ENCODE results near the gene DNAI2. TPM values are rescaled to one million over a fixed set of nuclear protein-coding genes. Genes with fewer than 3 reads are reported as not detected.

DNAI2 gene
- total RNA-seq, 2 experiments from 2014 or later, result not detected

DNA sequence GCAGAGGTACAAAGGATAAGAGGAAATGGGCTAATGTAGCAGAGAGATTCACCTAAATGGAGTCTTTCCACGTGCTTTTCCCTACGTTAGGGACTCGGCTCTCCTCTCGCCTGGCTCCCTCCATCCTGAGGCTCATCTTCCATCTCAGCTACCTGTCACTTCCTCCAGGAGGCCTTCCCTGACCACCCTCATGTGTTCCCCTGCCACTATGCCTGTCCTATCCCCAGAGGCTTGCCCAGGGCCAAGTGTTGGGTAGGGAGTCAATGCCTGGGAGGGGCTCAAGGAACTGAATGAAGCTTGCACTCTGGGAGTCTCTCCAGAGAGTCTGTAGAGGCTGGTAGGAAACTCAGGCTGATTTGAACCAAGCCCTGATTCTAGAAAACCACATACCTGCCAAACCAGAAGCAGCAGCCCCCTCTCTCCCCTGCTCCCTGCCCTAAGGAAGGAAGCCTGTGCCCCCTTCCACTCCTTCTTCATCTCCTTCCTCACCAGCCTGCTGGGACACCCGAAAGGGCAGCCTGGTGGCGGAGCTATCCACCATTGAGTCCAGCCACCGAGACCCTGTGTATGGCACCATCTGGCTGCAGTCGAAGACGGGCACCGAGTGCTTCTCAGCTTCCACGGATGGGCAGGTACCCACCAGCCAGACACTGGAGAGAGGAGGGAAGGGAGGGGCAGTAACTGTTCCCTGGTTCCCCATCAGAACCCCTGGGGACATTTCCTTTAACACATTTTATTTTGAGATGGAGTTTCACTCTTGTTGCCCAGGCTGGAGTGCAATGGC lies 25.4 kb downstream of the DNAI2 start:
- peaks cover 2% of the 10 kb centered on the region for H3K9me3 Mint-ChIP-seq
- no peaks in the 10 kb centered on the region for H3K36me3 Mint-ChIP-seq
- peaks cover 3% of the 10 kb centered on the region for H3K4me1 Mint-ChIP-seq
- H3K27me3 Mint-ChIP-seq, result peaks cover 10% of the 10 kb centered on the region
- H3K4me3 Mint-ChIP-seq, result no peak overlapping the region
- H3K27ac Mint-ChIP-seq, result no peak overlapping the region
- DNase-seq, result no peak

- no peak overlapping the region for H3K4me3 Mint-ChIP-seq
- no peak overlapping the region for H3K27ac Mint-ChIP-seq
- H3K36me3 Mint-ChIP-seq, result no peaks in the 10 kb centered on the region
- peaks cover 12% of the 10 kb centered on the region for H3K27me3 Mint-ChIP-seq
- no peaks in the 10 kb centered on the region for H3K9me3 Mint-ChIP-seq
- DNase-seq, result no peak
- H3K4me1 Mint-ChIP-seq, result peaks cover 6% of the 10 kb centered on the region
These were observed 29.3 kb downstream of the DNAI2 start for GRCh38 chr17:74303305-74303704.

- no peaks in the 10 kb centered on the region for H3K9me3 Mint-ChIP-seq
These were observed 30.1 kb downstream of the DNAI2 start for GRCh38 chr17:74304184-74304583.

GRCh38 chr17:74305865-74306654 lies 32.0 kb downstream of the DNAI2 start:
- Mint-ChIP-seq H3K9me3 (no peaks in the 10 kb centered on the region), H3K27me3 (peaks cover 19% of the 10 kb centered on the region), H3K4me3 (no peak overlapping the region), H3K4me1 (peaks cover 6% of the 10 kb centered on the region), H3K36me3 (no peaks in the 10 kb centered on the region), H3K27ac (no peak overlapping the region)
- no peak for DNase-seq

More at GRCh38 chr17:74304184-74304583, 30.1 kb downstream of the DNAI2 start:
- H3K36me3 Mint-ChIP-seq, result no peaks in the 10 kb centered on the region
- peaks cover 6% of the 10 kb centered on the region for H3K4me1 Mint-ChIP-seq
- no peak overlapping the region for H3K27ac Mint-ChIP-seq
- DNase-seq, result no peak
- H3K27me3 Mint-ChIP-seq, result peaks cover 20% of the 10 kb centered on the region
- H3K4me3 Mint-ChIP-seq, result no peak overlapping the region

- peaks cover 7% of the 10 kb centered on the region for H3K9me3 Mint-ChIP-seq
- H3K27ac Mint-ChIP-seq, result no peak overlapping the region
- no peak for DNase-seq
- no peak overlapping the region for H3K4me3 Mint-ChIP-seq
- peaks cover 6% of the 10 kb centered on the region for H3K4me1 Mint-ChIP-seq
- peaks cover 19% of the 10 kb centered on the region for H3K27me3 Mint-ChIP-seq
- no peaks in the 10 kb centered on the region for H3K36me3 Mint-ChIP-seq
These were observed 34.1 kb downstream of the DNAI2 start for GRCh38 chr17:74307984-74308773.

DNA sequence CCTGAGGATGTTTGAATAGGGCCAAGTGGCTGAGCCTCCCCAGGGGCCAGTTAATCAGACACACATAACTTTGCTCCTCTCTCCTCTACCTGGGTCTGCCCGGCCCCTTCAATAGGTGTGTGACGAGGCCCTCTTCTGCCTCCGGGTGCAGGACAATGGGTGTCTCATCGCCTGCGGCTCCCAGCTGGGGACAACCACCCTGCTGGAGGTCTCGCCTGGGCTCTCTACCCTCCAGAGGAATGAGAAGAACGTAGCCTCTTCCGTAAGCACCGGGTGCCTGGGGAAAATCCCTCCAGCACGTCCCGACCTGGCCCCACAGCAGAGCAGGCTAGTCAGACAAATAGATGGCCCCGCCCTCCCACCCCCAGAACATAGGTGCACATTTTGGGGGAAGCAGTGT lies 35.9 kb downstream of the DNAI2 start:
- Mint-ChIP-seq H3K9me3 (peaks cover 7% of the 10 kb centered on the region), H3K36me3 (no peaks in the 10 kb centered on the region), H3K4me1 (peaks cover 6% of the 10 kb centered on the region), H3K4me3 (no peak overlapping the region), H3K27ac (no peak overlapping the region), H3K27me3 (peaks cover 19% of the 10 kb centered on the region)
- no peak for DNase-seq

DNA sequence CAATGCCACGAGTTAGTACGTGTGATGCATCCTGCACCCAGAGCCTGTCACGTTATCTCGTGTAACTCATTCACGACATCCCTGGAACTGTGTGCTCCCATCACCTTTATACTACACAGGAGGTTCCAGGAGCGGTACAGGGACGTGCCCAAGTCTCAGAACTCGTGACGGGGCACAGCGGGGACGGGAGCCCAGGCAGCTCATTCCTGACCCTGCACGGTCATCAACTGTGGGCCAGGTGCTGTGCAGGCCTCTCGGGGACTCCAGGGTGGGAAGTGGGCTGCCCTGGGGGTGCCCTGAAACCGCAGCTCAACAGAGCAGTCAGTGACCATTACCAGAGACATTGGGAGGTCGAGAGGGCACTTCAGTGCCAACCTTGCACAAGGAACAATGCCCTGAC lies 40.8 kb downstream of the DNAI2 start:
- H3K27me3 Mint-ChIP-seq, result peaks cover under 1% of the 10 kb centered on the region
- H3K27ac Mint-ChIP-seq, result no peak overlapping the region
- H3K9me3 Mint-ChIP-seq, result peaks cover 7% of the 10 kb centered on the region
- no peaks in the 10 kb centered on the region for H3K4me1 Mint-ChIP-seq
- H3K36me3 Mint-ChIP-seq, result no peaks in the 10 kb centered on the region
- no peak for DNase-seq
- no peak overlapping the region for H3K4me3 Mint-ChIP-seq

- Mint-ChIP-seq H3K27me3 (peaks cover 7% of the 10 kb centered on the region), H3K4me3 (no peak overlapping the region), H3K36me3 (no peaks in the 10 kb centered on the region), H3K9me3 (peaks cover 7% of the 10 kb centered on the region), H3K27ac (no peak overlapping the region), H3K4me1 (no peaks in the 10 kb centered on the region)
- no peak for DNase-seq
These were observed 42.2 kb downstream of the DNAI2 start for GRCh38 chr17:74316220-74316619.

DNA sequence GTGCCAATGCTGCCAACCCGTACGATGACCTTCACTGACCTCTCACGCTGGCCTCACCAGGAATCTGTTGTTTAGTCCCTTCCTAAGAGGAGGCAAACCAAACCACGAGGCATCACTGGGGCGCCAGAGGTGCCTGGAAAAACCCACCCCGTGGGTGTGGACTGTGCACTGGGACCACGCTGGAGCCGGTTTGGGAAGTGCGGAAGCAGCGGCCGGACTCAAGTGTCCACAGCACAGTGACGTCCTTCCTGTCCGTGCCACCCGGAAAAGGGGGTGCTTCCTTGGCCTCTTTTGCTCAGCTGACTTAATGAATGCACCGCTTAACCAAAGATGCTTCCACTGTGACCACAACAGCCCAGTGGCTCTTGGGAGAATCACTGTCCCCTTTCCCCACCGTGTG lies 43.0 kb downstream of the DNAI2 start:
- DNase-seq, result no peak
- H3K4me3 Mint-ChIP-seq, result no peak overlapping the region
- H3K36me3 Mint-ChIP-seq, result no peaks in the 10 kb centered on the region
- no peaks in the 10 kb centered on the region for H3K4me1 Mint-ChIP-seq
- H3K27me3 Mint-ChIP-seq, result peaks cover 9% of the 10 kb centered on the region
- H3K9me3 Mint-ChIP-seq, result peaks cover 5% of the 10 kb centered on the region
- no peak overlapping the region for H3K27ac Mint-ChIP-seq

DNA sequence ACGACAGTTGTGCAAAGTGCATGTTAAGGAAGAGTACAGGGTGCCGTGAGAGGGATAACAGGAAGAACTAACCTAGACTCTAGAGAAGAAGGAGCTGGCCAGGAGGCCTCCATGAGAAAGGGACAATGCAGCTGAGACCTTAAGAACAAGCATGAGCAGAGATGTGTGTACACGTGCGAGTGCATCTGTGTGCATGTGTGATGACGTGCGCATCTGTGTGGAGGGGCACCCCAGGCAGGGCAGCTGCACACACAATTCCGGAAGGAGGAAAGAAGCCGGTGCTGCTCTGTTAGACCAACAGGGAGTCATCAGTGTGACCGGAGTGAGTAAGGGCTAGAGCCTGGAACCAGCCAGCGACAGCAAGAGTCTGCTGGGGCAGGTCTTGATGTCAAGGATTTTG lies 44.4 kb downstream of the DNAI2 start:
- DNase-seq, result no peak
- H3K9me3 Mint-ChIP-seq, result no peaks in the 10 kb centered on the region
- no peaks in the 10 kb centered on the region for H3K36me3 Mint-ChIP-seq
- H3K27ac Mint-ChIP-seq, result no peak overlapping the region
- H3K4me3 Mint-ChIP-seq, result no peak overlapping the region
- no peaks in the 10 kb centered on the region for H3K4me1 Mint-ChIP-seq
- peaks cover 12% of the 10 kb centered on the region for H3K27me3 Mint-ChIP-seq

DNA sequence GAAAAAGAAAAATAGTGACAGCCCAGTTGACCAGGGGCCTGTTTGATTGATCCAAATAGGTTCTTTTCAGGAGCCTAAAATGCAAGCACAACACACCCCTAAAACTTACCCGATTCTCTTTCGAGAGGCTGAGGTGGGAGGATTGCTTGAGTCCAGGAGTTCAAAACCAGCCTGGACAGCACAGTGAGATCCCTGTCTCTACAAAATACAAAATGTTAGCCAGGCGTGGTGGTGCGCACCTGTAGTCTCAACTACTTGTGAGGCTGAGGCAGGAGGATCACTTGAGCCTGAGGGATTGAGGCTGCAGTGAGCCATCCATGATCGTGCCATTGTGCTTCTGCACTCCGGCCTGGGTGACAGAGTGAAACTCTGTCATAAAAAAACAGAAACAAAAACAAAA lies 50.5 kb downstream of the DNAI2 start:
- no peaks in the 10 kb centered on the region for H3K4me1 Mint-ChIP-seq
- no peak for DNase-seq
- H3K27ac Mint-ChIP-seq, result no peak overlapping the region
- H3K27me3 Mint-ChIP-seq, result peaks cover 53% of the 10 kb centered on the region
- H3K36me3 Mint-ChIP-seq, result no peaks in the 10 kb centered on the region
- H3K4me3 Mint-ChIP-seq, result no peak overlapping the region
- no peaks in the 10 kb centered on the region for H3K9me3 Mint-ChIP-seq

DNA sequence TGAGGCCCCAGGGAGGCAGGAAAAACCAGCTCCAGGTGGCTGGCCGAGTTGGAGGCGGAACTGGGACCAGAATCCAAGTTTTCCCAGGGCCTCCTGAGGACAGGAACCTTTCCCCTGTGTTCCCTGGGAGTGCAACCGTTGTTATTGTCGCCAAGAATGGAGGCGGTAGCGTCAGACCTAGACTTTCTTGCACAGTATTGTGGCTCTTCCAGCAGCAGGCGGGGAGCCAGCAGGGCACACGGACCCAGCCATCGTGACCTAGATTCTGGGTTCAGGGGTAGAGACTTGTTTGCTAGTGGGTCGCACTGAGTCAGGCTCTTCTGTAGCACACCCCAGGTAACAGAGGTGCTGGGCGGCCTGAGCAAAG lies 51.3 kb downstream of the DNAI2 start:
- Mint-ChIP-seq H3K9me3 (no peaks in the 10 kb centered on the region), H3K4me3 (peak overlapping the region; percentile 27), H3K27me3 (peaks cover 50% of the 10 kb centered on the region), H3K36me3 (no peaks in the 10 kb centered on the region), H3K4me1 (no peaks in the 10 kb centered on the region), H3K27ac (no peak overlapping the region)
- DNase-seq, result no peak

DNA sequence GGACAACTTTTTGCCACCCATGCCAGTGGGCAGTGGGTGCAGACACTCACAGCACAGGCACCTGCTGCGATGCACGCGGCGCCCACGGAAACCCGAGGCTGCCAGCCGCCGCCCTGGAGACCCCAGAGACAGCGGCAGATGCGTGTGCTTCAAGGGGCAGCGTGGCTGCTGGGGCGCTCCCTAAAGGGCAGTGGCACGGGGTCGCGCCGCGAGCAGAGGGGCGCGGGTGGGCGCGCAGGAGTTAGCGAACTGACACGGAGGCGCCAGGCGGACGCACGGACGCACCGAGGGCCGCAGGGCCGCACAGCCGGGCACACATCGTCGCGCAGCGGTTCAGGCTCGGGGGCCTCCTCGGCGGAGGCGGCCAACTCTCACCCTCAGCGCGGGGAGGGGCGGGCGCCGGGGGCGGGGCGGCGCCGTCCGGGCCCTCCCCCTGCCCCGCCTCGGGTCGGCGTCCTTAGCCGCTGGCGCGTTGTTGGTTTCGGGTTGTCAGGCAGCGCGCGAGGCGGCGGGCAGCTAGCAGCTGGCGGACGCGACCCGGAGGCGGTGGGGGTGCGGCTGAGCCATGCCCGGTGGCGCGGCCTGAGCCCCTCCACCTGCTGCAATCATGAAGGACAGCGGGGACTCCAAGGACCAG lies 51.8 kb downstream of the DNAI2 start, which contains the start of gene KIF19:
Gene KIF19 (plus strand): TSS at position 484 of the 637 bp plus-strand sequence. CDS start 124 bp downstream, at position 608.
- no peaks in the 10 kb centered on the region for H3K9me3 Mint-ChIP-seq
- H3K36me3 Mint-ChIP-seq, result no peaks in the 10 kb centered on the region
- no peaks in the 10 kb centered on the region for H3K4me1 Mint-ChIP-seq
- H3K4me3 Mint-ChIP-seq, result peak within 1 kb of the TSS; percentile 27
- peak; percentile 73 for DNase-seq
- H3K27ac Mint-ChIP-seq, result no peak within 1 kb of the TSS
- H3K27me3 Mint-ChIP-seq, result peaks cover 50% of the 10 kb centered on the region

DNA sequence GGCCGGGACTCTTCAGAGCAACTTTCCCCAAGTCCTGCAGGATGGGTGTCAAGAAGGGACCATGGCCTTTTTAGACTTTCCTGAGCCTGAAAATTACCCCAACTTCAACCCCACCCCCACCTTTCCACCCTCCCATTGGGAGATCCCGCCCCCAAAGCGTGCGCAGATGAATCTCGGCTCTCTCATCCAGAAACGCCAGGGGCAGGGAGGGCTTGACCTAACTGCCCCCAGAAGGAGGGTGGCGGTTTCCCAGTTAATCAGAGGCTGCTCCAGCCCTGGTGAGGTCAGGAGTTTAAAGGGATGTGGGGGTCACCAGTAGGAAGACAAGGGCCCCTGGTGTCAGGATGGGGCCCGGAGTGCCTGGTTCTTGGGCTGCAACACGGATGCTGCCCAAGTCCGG lies 52.5 kb downstream of the DNAI2 start:
- no peak overlapping the region for H3K4me3 Mint-ChIP-seq
- no peaks in the 10 kb centered on the region for H3K9me3 Mint-ChIP-seq
- no peak overlapping the region for H3K27ac Mint-ChIP-seq
- H3K27me3 Mint-ChIP-seq, result peaks cover 46% of the 10 kb centered on the region
- DNase-seq, result no peak
- H3K36me3 Mint-ChIP-seq, result no peaks in the 10 kb centered on the region
- no peaks in the 10 kb centered on the region for H3K4me1 Mint-ChIP-seq

- Mint-ChIP-seq H3K36me3 (no peaks in the 10 kb centered on the region), H3K27ac (no peak overlapping the region), H3K4me3 (no peak overlapping the region), H3K4me1 (no peaks in the 10 kb centered on the region), H3K9me3 (no peaks in the 10 kb centered on the region), H3K27me3 (peaks cover 42% of the 10 kb centered on the region)
- DNase-seq, result no peak
These were observed 54.5 kb downstream of the DNAI2 start for GRCh38 chr17:74328487-74328886.

Data from activated naive CD8-positive, alpha-beta T cell treated with anti-CD3 and anti-CD28 coated beads for 36 hours (primary cell).